H1 (cell line): ENCODE results near the gene ALAS1. TPM values are rescaled to one million over a fixed set of nuclear protein-coding genes. Genes with fewer than 3 reads are reported as not detected.

Source experiments
- polyA plus RNA-seq, 7 experiments: library from polyadenylated mRNA; depleted of rRNA in 3 of 7; stranded (reverse) in 5 of 7; unstranded in 2 of 7; fragments of >200 nt in 5 of 7; fragments of 200-250 nt in 2 of 7; gene quantifications; 1 replicate in 5 of 7; 2 replicates in 1 of 7; 4 replicates in 1 of 7; pipeline versions ENCODE4 v1.2.1 to v1.2.3, GENCODE V29; 2011 to 2013; ENCODE audit warnings: missing spikeins in 2 of 7, mixed read lengths in 2 of 7
- total RNA-seq: library from RNA; stranded (reverse); fragmentation: NEBNext Ultra II Directional; extraction: Animal tissue kit (Norgen Biotek cat#: 25700); gene quantifications from 2 replicates; pipeline ENCODE4 v1.2.1, GENCODE V29; 2021
- TF ChIP-seq, protein P1 (sequence below), 3 experiments: IDR thresholded peaks; 1 replicate in 2 of 3; 2 replicates in 1 of 3; pipeline versions ENCODE4 v1.5.1 to v1.6.1; 2011; ENCODE audit warnings: low read length in 3 of 3, mild to moderate bottlenecking in 3 of 3, inconsistent platforms in 2 of 3, low read depth in 1 of 3, moderate library complexity in 1 of 3; ENCODE audit not compliant: insufficient read depth in 1 of 3; ENCODE audit errors: control extremely low read depth in 1 of 3

Gene ALAS1
- total and polyA plus RNA-seq, 2 of the 8 experiments (the other 6 are each of a cell fraction or from before 2014, with no cell fraction given) = 45.9 to 84.4 TPM

DNA sequence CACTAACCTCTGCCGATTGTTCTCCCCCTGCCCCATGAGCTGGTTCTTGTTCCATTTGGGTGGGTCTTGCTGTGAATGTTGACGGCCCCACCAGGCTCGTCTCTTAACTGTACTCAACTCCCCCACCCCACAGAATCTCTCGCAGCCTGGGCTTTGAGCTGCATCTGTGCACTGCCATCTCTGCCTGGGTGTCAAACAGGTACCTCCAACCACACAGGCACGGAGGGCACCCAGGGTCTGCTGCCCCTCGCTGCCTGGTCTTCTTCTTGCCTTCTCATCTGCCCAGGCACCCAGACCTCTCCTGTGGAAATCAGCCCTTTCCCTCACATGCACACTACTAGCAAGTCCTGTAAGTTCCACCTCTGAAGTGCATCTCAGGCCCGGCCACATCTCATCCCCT is 17.4 kb downstream of the ALAS1 start (continued):
- TF ChIP-seq, protein P1, sequence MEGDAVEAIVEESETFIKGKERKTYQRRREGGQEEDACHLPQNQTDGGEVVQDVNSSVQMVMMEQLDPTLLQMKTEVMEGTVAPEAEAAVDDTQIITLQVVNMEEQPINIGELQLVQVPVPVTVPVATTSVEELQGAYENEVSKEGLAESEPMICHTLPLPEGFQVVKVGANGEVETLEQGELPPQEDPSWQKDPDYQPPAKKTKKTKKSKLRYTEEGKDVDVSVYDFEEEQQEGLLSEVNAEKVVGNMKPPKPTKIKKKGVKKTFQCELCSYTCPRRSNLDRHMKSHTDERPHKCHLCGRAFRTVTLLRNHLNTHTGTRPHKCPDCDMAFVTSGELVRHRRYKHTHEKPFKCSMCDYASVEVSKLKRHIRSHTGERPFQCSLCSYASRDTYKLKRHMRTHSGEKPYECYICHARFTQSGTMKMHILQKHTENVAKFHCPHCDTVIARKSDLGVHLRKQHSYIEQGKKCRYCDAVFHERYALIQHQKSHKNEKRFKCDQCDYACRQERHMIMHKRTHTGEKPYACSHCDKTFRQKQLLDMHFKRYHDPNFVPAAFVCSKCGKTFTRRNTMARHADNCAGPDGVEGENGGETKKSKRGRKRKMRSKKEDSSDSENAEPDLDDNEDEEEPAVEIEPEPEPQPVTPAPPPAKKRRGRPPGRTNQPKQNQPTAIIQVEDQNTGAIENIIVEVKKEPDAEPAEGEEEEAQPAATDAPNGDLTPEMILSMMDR (IDR thresholded peaks at IDR 0.05; ENCODE audit: control extremely low read depth in 1 of 3, insufficient read depth in 1 of 3, low read depth in 1 of 3, low read length in 3 of 3) = no peak
- TF ChIP-seq, all 59 proteins: peak for 0
